Esophagus squamous epithelium (tissue), 4 donors: ENCODE results near the gene GRN.
A peak's percentile ranks its signal among the peaks of the same experiment; 100 is the strongest.

ENCODE experiments used
- POLR2A ChIP-seq, 4 donors: fragments of 450-650 bp; IDR thresholded peaks; one replicate each; pipeline ENCODE4 v1.6.1; 2017; ENCODE audit warnings: antibody characterized with exemption in 4 of 4, mild to moderate bottlenecking in 4 of 4, moderate library complexity in 3 of 4
- TF ChIP-seq, protein P1 (sequence below), 6 experiments: fragments of 450-650 bp in 4 of 6; fragments of 200-600 bp in 2 of 6; sonication (generic) in 2 of 6; IDR thresholded peaks; one replicate each; pipeline ENCODE4 v1.5.1; 2016 to 2019; ENCODE audit warnings: antibody characterized with exemption in 6 of 6, mild to moderate bottlenecking in 4 of 6, moderate library complexity in 4 of 6

DNA sequence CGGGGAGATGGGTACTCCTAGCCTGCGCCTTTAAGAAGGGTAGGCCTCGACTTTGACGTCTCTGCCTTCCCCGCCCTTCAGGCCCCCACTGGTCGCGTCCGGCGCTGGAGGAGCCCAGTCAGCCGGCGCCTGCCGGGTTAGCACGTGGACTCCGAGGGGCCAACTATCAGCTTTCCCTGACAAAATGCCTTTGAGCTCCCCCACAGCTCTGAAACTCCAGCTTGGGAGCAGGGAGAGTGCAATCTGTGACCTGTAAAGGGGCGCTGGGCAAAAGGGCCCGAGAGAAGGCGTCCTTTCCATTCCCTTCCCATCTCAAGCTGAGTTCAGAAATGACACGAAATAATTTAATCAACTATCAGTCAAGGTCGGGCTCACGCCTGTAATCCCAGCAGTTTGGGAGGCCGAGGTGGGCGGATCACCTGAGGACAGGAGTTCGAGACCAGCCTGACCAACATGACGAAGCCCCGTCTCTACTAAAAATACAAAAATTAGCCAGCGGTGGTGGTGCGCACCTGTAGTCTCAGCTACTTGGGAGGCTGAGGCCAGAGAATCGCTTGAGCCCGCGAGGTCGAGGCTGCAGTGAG lies 18.1 kb upstream of the GRN start:
- TF ChIP-seq, protein P1, sequence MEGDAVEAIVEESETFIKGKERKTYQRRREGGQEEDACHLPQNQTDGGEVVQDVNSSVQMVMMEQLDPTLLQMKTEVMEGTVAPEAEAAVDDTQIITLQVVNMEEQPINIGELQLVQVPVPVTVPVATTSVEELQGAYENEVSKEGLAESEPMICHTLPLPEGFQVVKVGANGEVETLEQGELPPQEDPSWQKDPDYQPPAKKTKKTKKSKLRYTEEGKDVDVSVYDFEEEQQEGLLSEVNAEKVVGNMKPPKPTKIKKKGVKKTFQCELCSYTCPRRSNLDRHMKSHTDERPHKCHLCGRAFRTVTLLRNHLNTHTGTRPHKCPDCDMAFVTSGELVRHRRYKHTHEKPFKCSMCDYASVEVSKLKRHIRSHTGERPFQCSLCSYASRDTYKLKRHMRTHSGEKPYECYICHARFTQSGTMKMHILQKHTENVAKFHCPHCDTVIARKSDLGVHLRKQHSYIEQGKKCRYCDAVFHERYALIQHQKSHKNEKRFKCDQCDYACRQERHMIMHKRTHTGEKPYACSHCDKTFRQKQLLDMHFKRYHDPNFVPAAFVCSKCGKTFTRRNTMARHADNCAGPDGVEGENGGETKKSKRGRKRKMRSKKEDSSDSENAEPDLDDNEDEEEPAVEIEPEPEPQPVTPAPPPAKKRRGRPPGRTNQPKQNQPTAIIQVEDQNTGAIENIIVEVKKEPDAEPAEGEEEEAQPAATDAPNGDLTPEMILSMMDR (IDR thresholded peaks at IDR 0.05), result peak in 1 of 6 experiments; percentile 46
- no peak for TF ChIP-seq POLR2A (IDR thresholded peaks at IDR 0.05)
